PFSK-1 (cell line): ENCODE data around the gene CEMIP.

Source experiments
- FOXP2 ChIP-seq: optimal IDR thresholded peaks from 2 replicates; pipeline ENCODE3; 2011; ENCODE audit warnings: borderline replicate concordance, control low read depth, inconsistent platforms; ENCODE audit not compliant: insufficient read depth; ENCODE audit errors: extremely low read length, extremely low read depth
- POLR2AphosphoS5 ChIP-seq: IDR thresholded peaks from 2 replicates; pipeline ENCODE4 v1.6.1; 2012; ENCODE audit warnings: low read depth, mild to moderate bottlenecking, control low read depth, low read length, moderate library complexity
- SIN3A ChIP-seq: IDR thresholded peaks from 2 replicates; pipeline ENCODE4 v1.6.1; 2012; ENCODE audit warnings: mild to moderate bottlenecking, low read length, moderate library complexity, borderline replicate concordance; ENCODE audit not compliant: insufficient read depth
- TAF1 ChIP-seq: IDR thresholded peaks from 2 replicates; pipeline ENCODE4 v1.6.1; 2012; ENCODE audit warnings: low read length, control low read depth, borderline replicate concordance; ENCODE audit not compliant: insufficient read depth
- TF ChIP-seq, protein P1 (sequence below), 2 experiments: IDR thresholded peaks; 2 replicates each; pipeline versions ENCODE4 v1.6.1 to v1.8.0; 2011 to 2012; ENCODE audit warnings: low read depth in 2 of 2, low read length in 2 of 2, control low read depth in 1 of 2, inconsistent platforms in 1 of 2, mild to moderate bottlenecking in 1 of 2, moderate library complexity in 1 of 2; ENCODE audit not compliant: insufficient read depth in 1 of 2

Gene CEMIP

DNA sequence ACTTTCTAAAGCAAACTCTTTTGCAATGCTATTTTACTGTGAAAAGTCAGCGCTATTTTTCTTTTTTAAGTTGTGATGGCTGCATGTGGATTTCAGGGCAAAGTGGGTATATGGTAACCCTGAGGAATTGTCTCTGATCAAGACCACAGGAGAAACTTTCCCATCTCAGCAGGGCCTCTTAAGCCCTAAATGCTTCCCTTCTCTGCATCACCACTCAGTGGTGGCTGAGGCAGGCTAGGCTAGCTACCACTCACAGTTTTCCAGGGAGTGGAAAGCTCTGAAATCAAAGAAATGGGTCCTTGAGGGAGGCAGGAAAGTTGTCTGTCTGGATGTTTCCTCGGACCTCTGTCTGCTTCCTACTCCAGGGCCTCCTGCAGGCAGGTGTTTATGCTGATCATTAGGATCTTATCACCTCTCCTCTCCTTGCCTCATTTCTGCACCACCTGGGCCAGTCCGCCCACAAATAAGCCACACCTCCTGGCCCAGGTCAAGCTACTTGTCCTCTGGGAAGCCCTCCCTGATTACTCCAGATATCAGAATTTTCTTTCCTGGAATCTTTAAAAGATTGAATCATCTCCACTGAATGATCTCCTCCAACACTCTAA lies 37.0 kb downstream of the CEMIP start:
- TF ChIP-seq TAF1 (no peak), SIN3A (no peak), POLR2AphosphoS5 (no peak), FOXP2 (no peak)
- TF ChIP-seq, protein P1, sequence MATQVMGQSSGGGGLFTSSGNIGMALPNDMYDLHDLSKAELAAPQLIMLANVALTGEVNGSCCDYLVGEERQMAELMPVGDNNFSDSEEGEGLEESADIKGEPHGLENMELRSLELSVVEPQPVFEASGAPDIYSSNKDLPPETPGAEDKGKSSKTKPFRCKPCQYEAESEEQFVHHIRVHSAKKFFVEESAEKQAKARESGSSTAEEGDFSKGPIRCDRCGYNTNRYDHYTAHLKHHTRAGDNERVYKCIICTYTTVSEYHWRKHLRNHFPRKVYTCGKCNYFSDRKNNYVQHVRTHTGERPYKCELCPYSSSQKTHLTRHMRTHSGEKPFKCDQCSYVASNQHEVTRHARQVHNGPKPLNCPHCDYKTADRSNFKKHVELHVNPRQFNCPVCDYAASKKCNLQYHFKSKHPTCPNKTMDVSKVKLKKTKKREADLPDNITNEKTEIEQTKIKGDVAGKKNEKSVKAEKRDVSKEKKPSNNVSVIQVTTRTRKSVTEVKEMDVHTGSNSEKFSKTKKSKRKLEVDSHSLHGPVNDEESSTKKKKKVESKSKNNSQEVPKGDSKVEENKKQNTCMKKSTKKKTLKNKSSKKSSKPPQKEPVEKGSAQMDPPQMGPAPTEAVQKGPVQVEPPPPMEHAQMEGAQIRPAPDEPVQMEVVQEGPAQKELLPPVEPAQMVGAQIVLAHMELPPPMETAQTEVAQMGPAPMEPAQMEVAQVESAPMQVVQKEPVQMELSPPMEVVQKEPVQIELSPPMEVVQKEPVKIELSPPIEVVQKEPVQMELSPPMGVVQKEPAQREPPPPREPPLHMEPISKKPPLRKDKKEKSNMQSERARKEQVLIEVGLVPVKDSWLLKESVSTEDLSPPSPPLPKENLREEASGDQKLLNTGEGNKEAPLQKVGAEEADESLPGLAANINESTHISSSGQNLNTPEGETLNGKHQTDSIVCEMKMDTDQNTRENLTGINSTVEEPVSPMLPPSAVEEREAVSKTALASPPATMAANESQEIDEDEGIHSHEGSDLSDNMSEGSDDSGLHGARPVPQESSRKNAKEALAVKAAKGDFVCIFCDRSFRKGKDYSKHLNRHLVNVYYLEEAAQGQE (IDR thresholded peaks at IDR 0.05; ENCODE audit: insufficient read depth in 1 of 2, low read depth in 2 of 2, low read length in 2 of 2), result no peak

DNA sequence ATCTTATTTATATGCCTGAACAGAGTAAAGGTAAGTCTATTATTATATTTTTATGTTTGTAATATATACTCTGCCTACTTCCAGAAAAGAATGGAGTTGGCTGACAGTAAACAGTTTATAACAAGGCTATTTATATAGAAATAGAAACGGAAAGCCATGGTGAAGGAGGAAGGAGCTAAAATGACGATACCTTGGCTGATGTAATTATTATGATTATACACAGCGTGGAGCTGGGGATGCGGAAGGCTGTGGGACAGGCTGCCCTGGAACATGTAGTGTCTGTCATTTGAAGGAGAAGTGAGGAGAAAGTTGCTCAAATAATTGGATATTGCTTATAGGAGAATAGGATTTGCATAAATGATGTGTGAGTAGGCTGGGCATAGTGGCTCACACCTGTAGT lies 37.8 kb downstream of the CEMIP start:
- TF ChIP-seq FOXP2, result no peak
- no peak for TF ChIP-seq SIN3A
- TF ChIP-seq POLR2AphosphoS5, result no peak
- TF ChIP-seq TAF1, result no peak
- TF ChIP-seq, protein P1 (IDR thresholded peaks at IDR 0.05; ENCODE audit: insufficient read depth in 1 of 2, low read depth in 2 of 2, low read length in 2 of 2), result no peak

DNA sequence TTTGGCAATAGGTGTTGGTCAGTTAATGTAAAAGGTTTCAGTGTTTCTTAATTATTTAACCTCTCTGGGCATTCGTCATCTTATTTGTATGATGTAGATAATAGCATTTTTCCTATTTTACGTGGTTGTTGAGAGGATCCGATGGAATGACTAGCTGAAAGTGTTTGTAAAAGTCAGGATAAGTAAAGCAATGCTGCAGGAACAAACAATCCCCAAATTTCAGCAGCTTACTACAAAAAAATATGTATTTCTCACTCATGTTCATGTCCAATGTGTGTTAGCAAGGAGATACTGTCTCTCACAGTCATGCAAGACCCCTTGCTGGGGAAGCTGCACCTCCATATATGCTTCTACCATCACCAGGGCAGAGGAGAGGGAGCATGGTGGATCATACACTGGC lies 38.7 kb downstream of the CEMIP start:
- TF ChIP-seq TAF1 (no peak), SIN3A (no peak), FOXP2 (no peak), POLR2AphosphoS5 (no peak)
- TF ChIP-seq, protein P1 (IDR thresholded peaks at IDR 0.05; ENCODE audit: insufficient read depth in 1 of 2, low read depth in 2 of 2, low read length in 2 of 2), result no peak

DNA sequence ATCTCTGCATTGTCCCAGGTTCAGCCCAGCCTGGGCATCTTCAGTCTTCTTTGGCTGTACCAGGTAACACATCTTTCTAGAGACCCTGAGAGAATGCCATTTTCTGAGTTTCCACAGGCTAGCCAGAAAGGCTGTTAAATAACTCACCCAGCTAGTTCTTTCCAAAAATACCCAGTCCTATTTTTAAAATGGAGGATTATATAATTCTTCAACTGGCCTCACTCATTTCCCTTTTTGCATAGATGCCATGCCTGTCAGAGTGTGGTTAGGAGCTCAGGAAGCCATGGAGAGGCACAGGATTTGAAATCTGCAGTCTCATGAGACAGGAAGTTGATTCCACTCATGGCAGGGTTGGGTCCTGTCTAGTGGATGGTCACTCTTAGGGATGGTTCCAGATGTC lies 39.8 kb downstream of the CEMIP start:
- TF ChIP-seq TAF1 (no peak), FOXP2 (no peak), SIN3A (no peak), POLR2AphosphoS5 (no peak)
- TF ChIP-seq, protein P1 (IDR thresholded peaks at IDR 0.05; ENCODE audit: insufficient read depth in 1 of 2, low read depth in 2 of 2, low read length in 2 of 2), result no peak
